Measurements from ENCODE around the gene NAGLU.
A peak's percentile ranks its signal among the peaks of the same experiment; 100 is the strongest.
"Not testable (repeated sequence)": the region's sequence is repeated elsewhere in the genome, so short reads cannot be mapped to it uniquely, and the experiment has no call there.

NAGLU gene

GRCh38 chr17:42536372-42537155 lies 523 bp downstream of the NAGLU start:
- TF ChIP-seq POLR2AphosphoS5 (IDR thresholded peaks at IDR 0.05; ENCODE audit: low read depth, low read length): no peak; the same call in 1 of the 2 replicates
- TF ChIP-seq POLR2A (IDR thresholded peaks at IDR 0.05; ENCODE audit: low read depth, low read length): no peak
- TF ChIP-seq TAF1 (IDR thresholded peaks at IDR 0.05; ENCODE audit: borderline replicate concordance, low read depth, low read length): no peak
- DNase-seq (ENCODE audit: insufficient read length) (peak; percentile 96), FAIRE-seq (peak; percentile 72)

GRCh38 chr17:42537156-42537805 lies 1.2 kb downstream of the NAGLU start:
- TF ChIP-seq TAF1 (IDR thresholded peaks at IDR 0.05; ENCODE audit: borderline replicate concordance, low read depth, low read length) (no peak), POLR2A (IDR thresholded peaks at IDR 0.05; ENCODE audit: low read depth, low read length) (no peak; the same call in 1 of the 2 replicates), POLR2AphosphoS5 (IDR thresholded peaks at IDR 0.05; ENCODE audit: low read depth, low read length) (no peak)
- DNase-seq (ENCODE audit: insufficient read length) (no peak), FAIRE-seq (no peak)

GRCh38 chr17:42537826-42538451 lies 1.9 kb downstream of the NAGLU start:
- DNase-seq (ENCODE audit: insufficient read length) (no peak), FAIRE-seq (no peak)
- TF ChIP-seq POLR2A (IDR thresholded peaks at IDR 0.05; ENCODE audit: low read depth, low read length) (no peak), POLR2AphosphoS5 (IDR thresholded peaks at IDR 0.05; ENCODE audit: low read depth, low read length) (0 out of 2 replicates have a peak, but pooled peaks have one; percentile 12)

- TF ChIP-seq POLR2AphosphoS5 (IDR thresholded peaks at IDR 0.05; ENCODE audit: low read depth, low read length) (no peak), TAF1 (IDR thresholded peaks at IDR 0.05; ENCODE audit: borderline replicate concordance, low read depth, low read length) (no peak), POLR2A (IDR thresholded peaks at IDR 0.05; ENCODE audit: low read depth, low read length) (no peak)
- DNase-seq (ENCODE audit: insufficient read length): no peak
- FAIRE-seq: no peak
Observed at GRCh38 chr17:42538482-42538881, 2.4 kb downstream of the NAGLU start.

GRCh38 chr17:42540558-42540957 lies 4.5 kb downstream of the NAGLU start:
- not testable (repeated sequence) for FAIRE-seq; DNase-seq (ENCODE audit: insufficient read length)

- DNase-seq (ENCODE audit: insufficient read length) (no peak), FAIRE-seq (no peak)
- TF ChIP-seq TAF1 (IDR thresholded peaks at IDR 0.05; ENCODE audit: borderline replicate concordance, low read depth, low read length) (no peak), POLR2AphosphoS5 (IDR thresholded peaks at IDR 0.05; ENCODE audit: low read depth, low read length) (no peak), POLR2A (IDR thresholded peaks at IDR 0.05; ENCODE audit: low read depth, low read length) (no peak)
Observed at GRCh38 chr17:42541041-42541833, 5.2 kb downstream of the NAGLU start.

- FAIRE-seq: no peak
Observed at GRCh38 chr17:42543190-42544079, 7.4 kb downstream of the NAGLU start.

GRCh38 chr17:42544874-42545283 lies 8.8 kb downstream of the NAGLU start:
- no peak for TF ChIP-seq TAF1 (IDR thresholded peaks at IDR 0.05; ENCODE audit: borderline replicate concordance, low read depth, low read length)
- TF ChIP-seq POLR2A (IDR thresholded peaks at IDR 0.05; ENCODE audit: low read depth, low read length): no peak
- no peak for TF ChIP-seq POLR2AphosphoS5 (IDR thresholded peaks at IDR 0.05; ENCODE audit: low read depth, low read length)
- FAIRE-seq (no peak), DNase-seq (ENCODE audit: insufficient read length) (no peak)

More at GRCh38 chr17:42543190-42544079, 7.4 kb downstream of the NAGLU start:
- no peak for DNase-seq (ENCODE audit: insufficient read length)
- no peak for TF ChIP-seq POLR2A (IDR thresholded peaks at IDR 0.05; ENCODE audit: low read depth, low read length)
- TF ChIP-seq TAF1 (IDR thresholded peaks at IDR 0.05; ENCODE audit: borderline replicate concordance, low read depth, low read length): no peak
- TF ChIP-seq POLR2AphosphoS5 (IDR thresholded peaks at IDR 0.05; ENCODE audit: low read depth, low read length): no peak

GRCh38 chr17:42545755-42546505 lies 9.9 kb downstream of the NAGLU start:
- peak; percentile 83 for FAIRE-seq
- not testable (repeated sequence) for DNase-seq (ENCODE audit: insufficient read length)

- no peak for TF ChIP-seq POLR2A (IDR thresholded peaks at IDR 0.05; ENCODE audit: low read depth, low read length)
- TF ChIP-seq POLR2AphosphoS5 (IDR thresholded peaks at IDR 0.05; ENCODE audit: low read depth, low read length): no peak
- TF ChIP-seq TAF1 (IDR thresholded peaks at IDR 0.05; ENCODE audit: borderline replicate concordance, low read depth, low read length): no peak
- FAIRE-seq: peak; percentile 33
- no peak for DNase-seq (ENCODE audit: insufficient read length)
Observed at GRCh38 chr17:42547001-42547461, 11.0 kb downstream of the NAGLU start.
